Ishikawa (cell line): ENCODE data around the gene BLID.

Source experiments
- EP300 ChIP-seq: IDR thresholded peaks from 2 replicates; pipeline ENCODE4 v1.6.1; 2012; ENCODE audit warnings: borderline replicate concordance
- FOXM1 ChIP-seq: IDR thresholded peaks from 2 replicates; pipeline ENCODE4 v1.6.1; 2012; ENCODE audit warnings: low read depth, borderline replicate concordance
- TAF1 ChIP-seq: IDR thresholded peaks from 2 replicates; pipeline ENCODE4 v1.6.1; 2012; ENCODE audit warnings: low read depth, mild to moderate bottlenecking
- TEAD4 ChIP-seq: IDR thresholded peaks from 2 replicates; pipeline ENCODE4 v1.6.1; 2012
- YY1 ChIP-seq: IDR thresholded peaks from 2 replicates; pipeline ENCODE4 v1.6.1; 2012; ENCODE audit warnings: low read depth
- TF ChIP-seq, protein P1 (sequence below): IDR thresholded peaks from 2 replicates; pipeline ENCODE4 v1.6.1; 2012; ENCODE audit warnings: low read depth, mild to moderate bottlenecking
- TF ChIP-seq, protein P2 (sequence below): IDR thresholded peaks from 2 replicates; pipeline ENCODE4 v1.6.1; 2012

DNA sequence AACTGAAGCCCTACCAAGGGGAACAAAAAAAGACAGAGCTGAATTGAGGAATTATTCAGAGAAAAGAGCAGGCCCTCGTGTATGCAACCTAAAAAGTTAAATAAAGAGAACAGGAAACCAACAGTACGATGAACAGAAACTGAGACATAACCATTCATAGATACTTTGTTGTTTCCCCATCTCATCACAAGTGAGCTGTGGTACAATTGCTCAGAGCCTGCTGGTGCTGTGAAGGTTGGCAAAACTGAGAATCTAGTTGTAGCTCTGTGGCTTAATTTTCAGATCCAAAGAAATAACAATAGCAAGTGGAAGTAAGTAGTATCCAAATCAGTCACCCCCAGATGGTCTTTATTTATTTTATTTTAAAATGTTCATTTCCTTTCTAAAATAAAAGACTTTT, 37.7 kb upstream of the BLID start:
- no peak for TF ChIP-seq FOXM1
- TF ChIP-seq TAF1 = no peak
- no peak for TF ChIP-seq EP300
- TF ChIP-seq, protein P1, sequence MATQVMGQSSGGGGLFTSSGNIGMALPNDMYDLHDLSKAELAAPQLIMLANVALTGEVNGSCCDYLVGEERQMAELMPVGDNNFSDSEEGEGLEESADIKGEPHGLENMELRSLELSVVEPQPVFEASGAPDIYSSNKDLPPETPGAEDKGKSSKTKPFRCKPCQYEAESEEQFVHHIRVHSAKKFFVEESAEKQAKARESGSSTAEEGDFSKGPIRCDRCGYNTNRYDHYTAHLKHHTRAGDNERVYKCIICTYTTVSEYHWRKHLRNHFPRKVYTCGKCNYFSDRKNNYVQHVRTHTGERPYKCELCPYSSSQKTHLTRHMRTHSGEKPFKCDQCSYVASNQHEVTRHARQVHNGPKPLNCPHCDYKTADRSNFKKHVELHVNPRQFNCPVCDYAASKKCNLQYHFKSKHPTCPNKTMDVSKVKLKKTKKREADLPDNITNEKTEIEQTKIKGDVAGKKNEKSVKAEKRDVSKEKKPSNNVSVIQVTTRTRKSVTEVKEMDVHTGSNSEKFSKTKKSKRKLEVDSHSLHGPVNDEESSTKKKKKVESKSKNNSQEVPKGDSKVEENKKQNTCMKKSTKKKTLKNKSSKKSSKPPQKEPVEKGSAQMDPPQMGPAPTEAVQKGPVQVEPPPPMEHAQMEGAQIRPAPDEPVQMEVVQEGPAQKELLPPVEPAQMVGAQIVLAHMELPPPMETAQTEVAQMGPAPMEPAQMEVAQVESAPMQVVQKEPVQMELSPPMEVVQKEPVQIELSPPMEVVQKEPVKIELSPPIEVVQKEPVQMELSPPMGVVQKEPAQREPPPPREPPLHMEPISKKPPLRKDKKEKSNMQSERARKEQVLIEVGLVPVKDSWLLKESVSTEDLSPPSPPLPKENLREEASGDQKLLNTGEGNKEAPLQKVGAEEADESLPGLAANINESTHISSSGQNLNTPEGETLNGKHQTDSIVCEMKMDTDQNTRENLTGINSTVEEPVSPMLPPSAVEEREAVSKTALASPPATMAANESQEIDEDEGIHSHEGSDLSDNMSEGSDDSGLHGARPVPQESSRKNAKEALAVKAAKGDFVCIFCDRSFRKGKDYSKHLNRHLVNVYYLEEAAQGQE = no peak
- no peak for TF ChIP-seq YY1
- TF ChIP-seq, protein P2, sequence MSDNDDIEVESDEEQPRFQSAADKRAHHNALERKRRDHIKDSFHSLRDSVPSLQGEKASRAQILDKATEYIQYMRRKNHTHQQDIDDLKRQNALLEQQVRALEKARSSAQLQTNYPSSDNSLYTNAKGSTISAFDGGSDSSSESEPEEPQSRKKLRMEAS = no peak
- TF ChIP-seq TEAD4 = no peak
